GM19395 (cell line): ENCODE measurements around the gene P2RX7.

ENCODE experiments used
- ATAC-seq: cut with Tn5 transposase; IDR thresholded peaks from one replicate; pipeline ENCODE4 v1.9.1; 2021; ENCODE audit warnings: mild to moderate bottlenecking, moderate library complexity; ENCODE audit not compliant: unreplicated experiment

Gene P2RX7

GRCh38 chr12:121110211-121110940, 22.3 kb upstream of the P2RX7 start:
- ATAC-seq = peak; percentile 49

GRCh38 chr12:121111684-121112083, 21.0 kb upstream of the P2RX7 start:
- ATAC-seq = no peak

- ATAC-seq = no peak
These were observed 20.2 kb upstream of the P2RX7 start for GRCh38 chr12:121112496-121112895.

- ATAC-seq = no peak
These were observed 19.6 kb upstream of the P2RX7 start for GRCh38 chr12:121113057-121113456.

GRCh38 chr12:121114019-121114639, 18.5 kb upstream of the P2RX7 start:
- no peak for ATAC-seq

GRCh38 chr12:121114806-121115205, 17.9 kb upstream of the P2RX7 start:
- ATAC-seq = no peak

- ATAC-seq = no peak
These were observed 17.1 kb upstream of the P2RX7 start for GRCh38 chr12:121115530-121115929.

- no peak for ATAC-seq
These were observed 16.1 kb upstream of the P2RX7 start for GRCh38 chr12:121116318-121117225.

- ATAC-seq = no peak
These were observed 15.4 kb upstream of the P2RX7 start for GRCh38 chr12:121117226-121117777.

- ATAC-seq = no peak
These were observed 12.4 kb upstream of the P2RX7 start for GRCh38 chr12:121120323-121120722.

- ATAC-seq = no peak
These were observed 11.5 kb upstream of the P2RX7 start for GRCh38 chr12:121120989-121121755.

- no peak for ATAC-seq
These were observed 10.9 kb upstream of the P2RX7 start for GRCh38 chr12:121121805-121122204.

- ATAC-seq = no peak
These were observed 9.2 kb upstream of the P2RX7 start for GRCh38 chr12:121123488-121123887.

- ATAC-seq = no peak
These were observed 8.1 kb upstream of the P2RX7 start for GRCh38 chr12:121124402-121125109.

- ATAC-seq = no peak
These were observed 5.2 kb upstream of the P2RX7 start for GRCh38 chr12:121127501-121127900.

GRCh38 chr12:121128908-121129810, 3.5 kb upstream of the P2RX7 start:
- ATAC-seq = peak; percentile 76

GRCh38 chr12:121129811-121130147, 2.9 kb upstream of the P2RX7 start:
- ATAC-seq = no peak

GRCh38 chr12:121130866-121131373, 1.8 kb upstream of the P2RX7 start:
- no peak for ATAC-seq

GRCh38 chr12:121131941-121132341, 735 bp upstream of the P2RX7 start:
- no peak for ATAC-seq
